WTC11 (cell line): ENCODE data around the gene MORC2. TPM values are rescaled to one million over a fixed set of nuclear protein-coding genes. Genes with fewer than 3 reads are reported as not detected.
A peak's percentile ranks its signal among the peaks of the same experiment; 100 is the strongest.

Experiments used
- ATAC-seq: fragments of 200-7000 bp; cut with Tn5 transposase; 2 replicates; pipeline ENCODE4 v1.10.0; 2021; ENCODE audit warnings: mild to moderate bottlenecking, moderate library complexity
- Bru-seq: library from RNA; stranded (reverse); fragments of 400-500 nt; gene quantifications from one replicate; lab custom pipeline; 2021; lab: Mats Ljungman, UMichigan
- CTCF ChIA-PET: fragments of 300-600 bp; sonication (Branson Sonifier 250); formaldehyde crosslinking; loops from one replicate; lab custom pipeline; 2021; ENCODE audit warnings: antibody characterized with exemption; lab: Charles Lee
- POLR2A ChIA-PET: fragments of 350-600 bp; sonication (Branson Sonifier 250); formaldehyde crosslinking; loops from one replicate; lab custom pipeline; 2021; ENCODE audit warnings: antibody characterized with exemption; lab: Charles Lee
- DNase-seq: peaks from one replicate; pipeline ENCODE4 v3.0.0; 2021; ENCODE audit warnings: low spot score
- H3K27ac Mint-ChIP-seq: 2 replicates; pipeline ENCODE4 v1.8.0; 2021; ENCODE audit warnings: mixed read lengths
- H3K27me3 Mint-ChIP-seq: 2 replicates; pipeline ENCODE4 v1.8.0; 2021; ENCODE audit warnings: low read depth, mild to moderate bottlenecking, moderate library complexity, mixed read lengths
- H3K36me3 Mint-ChIP-seq: 2 replicates; pipeline ENCODE4 v1.8.0; 2021; ENCODE audit warnings: mixed read lengths
- H3K4me1 Mint-ChIP-seq: 2 replicates; pipeline ENCODE4 v1.8.0; 2022; ENCODE audit warnings: mixed read lengths
- H3K4me3 Mint-ChIP-seq: 2 replicates; pipeline ENCODE4 v1.8.0; 2021; ENCODE audit warnings: mild to moderate bottlenecking, moderate library complexity, mixed read lengths
- H3K9me3 Mint-ChIP-seq: 2 replicates; pipeline ENCODE4 v1.8.0; 2021; ENCODE audit warnings: mixed read lengths
- AFF4 ChIP-seq: sonication (generic); formaldehyde crosslinking; IDR thresholded peaks from 2 replicates; pipeline ENCODE4 v1.8.1; 2023; ENCODE audit warnings: mild to moderate bottlenecking, missing genetic modification reagents, borderline replicate concordance
- ATF2 ChIP-seq: sonication (generic); formaldehyde crosslinking; IDR thresholded peaks from 2 replicates; pipeline ENCODE4 v1.8.1; 2022; ENCODE audit warnings: low read depth, missing genetic modification reagents, borderline replicate concordance
- ETV6 ChIP-seq: sonication (generic); formaldehyde crosslinking; IDR thresholded peaks from 2 replicates; pipeline ENCODE4 v1.8.1; 2022; ENCODE audit warnings: mild to moderate bottlenecking, missing genetic modification reagents
- HMGA2 ChIP-seq: fragments of 250-450 bp; sonication (Bioruptor Pico); IDR thresholded peaks from 2 replicates; pipeline ENCODE4 v1.4.0; 2021; ENCODE audit warnings: mild to moderate bottlenecking, moderate library complexity
- MYBL2 ChIP-seq: sonication (generic); formaldehyde crosslinking; IDR thresholded peaks from 2 replicates; pipeline ENCODE4 v1.8.1; 2023; ENCODE audit warnings: mild to moderate bottlenecking, moderate library complexity, missing genetic modification reagents
- NFATC4 ChIP-seq: fragments of 250-450 bp; sonication (Bioruptor Pico); IDR thresholded peaks from 2 replicates; pipeline ENCODE4 v1.9.0; 2021; ENCODE audit warnings: mild to moderate bottlenecking
- NR3C1 ChIP-seq: sonication (generic); formaldehyde crosslinking; conservative IDR thresholded peaks from 2 replicates; pipeline ENCODE4 v1.8.1; 2023; ENCODE audit warnings: low read depth, mild to moderate bottlenecking, missing genetic modification reagents
- PRRX2 ChIP-seq: fragments of 250-450 bp; sonication (Bioruptor Pico); IDR thresholded peaks from 2 replicates; pipeline ENCODE4 v1.8.0; 2021; ENCODE audit warnings: mild to moderate bottlenecking
- SP1 ChIP-seq: sonication (generic); formaldehyde crosslinking; conservative IDR thresholded peaks from 2 replicates; pipeline ENCODE4 v1.8.1; 2022; ENCODE audit warnings: missing genetic modification reagents
- TP53 ChIP-seq: sonication (generic); formaldehyde crosslinking; IDR thresholded peaks from 2 replicates; pipeline ENCODE4 v1.8.1; 2023; ENCODE audit warnings: mild to moderate bottlenecking, missing genetic modification reagents
- ZNF219 ChIP-seq: sonication (generic); formaldehyde crosslinking; IDR thresholded peaks from 2 replicates; pipeline ENCODE4 v1.8.0; 2023; ENCODE audit warnings: missing genetic modification reagents, mild to moderate bottlenecking, borderline replicate concordance
- ZNF396 ChIP-seq: fragments of 250-450 bp; sonication (Bioruptor Pico); IDR thresholded peaks from 2 replicates; pipeline ENCODE4 v1.8.0; 2021; ENCODE audit warnings: mild to moderate bottlenecking, moderate library complexity, borderline replicate concordance
- ZNF416 ChIP-seq: fragments of 250-450 bp; sonication (Bioruptor Pico); IDR thresholded peaks from 2 replicates; pipeline ENCODE4 v1.9.0; 2021; ENCODE audit warnings: mild to moderate bottlenecking, inconsistent platforms
- long read RNA-seq, 3 experiments: library from RNA in 1 of 3; library from capped mRNA in 1 of 3; library from polyadenylated mRNA in 1 of 3; unstranded in 2 of 3; stranded (forward) in 1 of 3; transcript quantifications; one replicate each; pipeline ENCODE4 v2.0.0, GENCODE V29; 2021
- total RNA-seq: library from RNA; stranded (reverse); gene quantifications from 3 replicates; pipeline ENCODE4 v1.2.3, GENCODE V29; 2021
- TF ChIP-seq, protein P1 (sequence below): sonication (generic); formaldehyde crosslinking; IDR thresholded peaks from 2 replicates; pipeline ENCODE4 v1.8.0; 2023; ENCODE audit warnings: missing genetic modification reagents, mild to moderate bottlenecking, borderline replicate concordance
- TF ChIP-seq, protein P2 (sequence below): sonication (generic); formaldehyde crosslinking; IDR thresholded peaks from 2 replicates; pipeline ENCODE4 v1.8.0; 2022; ENCODE audit warnings: mild to moderate bottlenecking, missing genetic modification reagents
- TF ChIP-seq, protein P3 (sequence below): sonication (generic); formaldehyde crosslinking; conservative IDR thresholded peaks from 2 replicates; pipeline ENCODE4 v1.8.1; 2023; ENCODE audit warnings: mild to moderate bottlenecking, low read depth, missing genetic modification reagents, moderate library complexity
- TF ChIP-seq, protein P4 (sequence below): sonication (generic); formaldehyde crosslinking; IDR thresholded peaks from 2 replicates; pipeline ENCODE4 v1.8.1; 2023; ENCODE audit warnings: mild to moderate bottlenecking, moderate library complexity, missing genetic modification reagents

MORC2 gene
- total RNA-seq (49.6 to 62.3 TPM (median 54.3 TPM) in 3 replicates), Bru-seq, nascent RNA (percentile 86 among the genes with signal in this experiment)
- long read RNA-seq, experiment 1, full-length matches to known transcripts = 149 of 272 reads
- long read RNA-seq, experiment 1, partial matches to known transcripts = 72 of 272 reads
- long read RNA-seq, experiment 1, other reads (novel, unspliced or antisense) = 51 of 272 reads
- long read RNA-seq, experiment 2, full-length matches to known transcripts = 6 of 62 reads
- long read RNA-seq, experiment 2, partial matches to known transcripts = 37 of 62 reads
- long read RNA-seq, experiment 2, other reads (novel, unspliced or antisense) = 19 of 62 reads
- long read RNA-seq, experiment 3, partial matches to known transcripts = 4 of 5 reads
- long read RNA-seq, experiment 3, other reads (novel, unspliced or antisense) = 1 of 5 reads

- DNase-seq (peak; percentile 72), ATAC-seq (peak; percentile 67)
- CTCF ChIA-PET = interaction anchor here (0.9 to 4.0 kb wide), 15 partner anchors 12 to 581 kb away, joined by 3 to 73 read pairs (median 4); partner anchors contain the start of genes RNF215, SELENOM and SMTN
- Mint-ChIP-seq H3K4me3 (peak within 1 kb of the TSS; percentile 88), H3K9me3 (peaks cover 3% of the 10 kb centered on the region; the same call in 1 of the 2 replicates), H3K4me1 (peaks cover 62% of the 10 kb centered on the region), H3K27ac (peak within 1 kb of the TSS; percentile 98), H3K27me3 (no peaks in the 10 kb centered on the region), H3K36me3 (peaks cover 46% of the 10 kb centered on the region)
- POLR2A ChIA-PET = interaction anchor here (0.6 to 3.3 kb wide), 16 partner anchors 9 to 378 kb away, joined by 3 to 43 read pairs (median 4); partner anchors contain the start of genes PATZ1, PLA2G3, RNF185 and SMTN
- TF ChIP-seq, protein P1, sequence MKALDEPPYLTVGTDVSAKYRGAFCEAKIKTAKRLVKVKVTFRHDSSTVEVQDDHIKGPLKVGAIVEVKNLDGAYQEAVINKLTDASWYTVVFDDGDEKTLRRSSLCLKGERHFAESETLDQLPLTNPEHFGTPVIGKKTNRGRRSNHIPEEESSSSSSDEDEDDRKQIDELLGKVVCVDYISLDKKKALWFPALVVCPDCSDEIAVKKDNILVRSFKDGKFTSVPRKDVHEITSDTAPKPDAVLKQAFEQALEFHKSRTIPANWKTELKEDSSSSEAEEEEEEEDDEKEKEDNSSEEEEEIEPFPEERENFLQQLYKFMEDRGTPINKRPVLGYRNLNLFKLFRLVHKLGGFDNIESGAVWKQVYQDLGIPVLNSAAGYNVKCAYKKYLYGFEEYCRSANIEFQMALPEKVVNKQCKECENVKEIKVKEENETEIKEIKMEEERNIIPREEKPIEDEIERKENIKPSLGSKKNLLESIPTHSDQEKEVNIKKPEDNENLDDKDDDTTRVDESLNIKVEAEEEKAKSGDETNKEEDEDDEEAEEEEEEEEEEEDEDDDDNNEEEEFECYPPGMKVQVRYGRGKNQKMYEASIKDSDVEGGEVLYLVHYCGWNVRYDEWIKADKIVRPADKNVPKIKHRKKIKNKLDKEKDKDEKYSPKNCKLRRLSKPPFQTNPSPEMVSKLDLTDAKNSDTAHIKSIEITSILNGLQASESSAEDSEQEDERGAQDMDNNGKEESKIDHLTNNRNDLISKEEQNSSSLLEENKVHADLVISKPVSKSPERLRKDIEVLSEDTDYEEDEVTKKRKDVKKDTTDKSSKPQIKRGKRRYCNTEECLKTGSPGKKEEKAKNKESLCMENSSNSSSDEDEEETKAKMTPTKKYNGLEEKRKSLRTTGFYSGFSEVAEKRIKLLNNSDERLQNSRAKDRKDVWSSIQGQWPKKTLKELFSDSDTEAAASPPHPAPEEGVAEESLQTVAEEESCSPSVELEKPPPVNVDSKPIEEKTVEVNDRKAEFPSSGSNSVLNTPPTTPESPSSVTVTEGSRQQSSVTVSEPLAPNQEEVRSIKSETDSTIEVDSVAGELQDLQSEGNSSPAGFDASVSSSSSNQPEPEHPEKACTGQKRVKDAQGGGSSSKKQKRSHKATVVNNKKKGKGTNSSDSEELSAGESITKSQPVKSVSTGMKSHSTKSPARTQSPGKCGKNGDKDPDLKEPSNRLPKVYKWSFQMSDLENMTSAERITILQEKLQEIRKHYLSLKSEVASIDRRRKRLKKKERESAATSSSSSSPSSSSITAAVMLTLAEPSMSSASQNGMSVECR = 0 out of 2 replicates have a peak, but pooled peaks have one; percentile 14
- TF ChIP-seq HMGA2 (CRISPR knock-in tag) = no peak
- TF ChIP-seq, protein P2, sequence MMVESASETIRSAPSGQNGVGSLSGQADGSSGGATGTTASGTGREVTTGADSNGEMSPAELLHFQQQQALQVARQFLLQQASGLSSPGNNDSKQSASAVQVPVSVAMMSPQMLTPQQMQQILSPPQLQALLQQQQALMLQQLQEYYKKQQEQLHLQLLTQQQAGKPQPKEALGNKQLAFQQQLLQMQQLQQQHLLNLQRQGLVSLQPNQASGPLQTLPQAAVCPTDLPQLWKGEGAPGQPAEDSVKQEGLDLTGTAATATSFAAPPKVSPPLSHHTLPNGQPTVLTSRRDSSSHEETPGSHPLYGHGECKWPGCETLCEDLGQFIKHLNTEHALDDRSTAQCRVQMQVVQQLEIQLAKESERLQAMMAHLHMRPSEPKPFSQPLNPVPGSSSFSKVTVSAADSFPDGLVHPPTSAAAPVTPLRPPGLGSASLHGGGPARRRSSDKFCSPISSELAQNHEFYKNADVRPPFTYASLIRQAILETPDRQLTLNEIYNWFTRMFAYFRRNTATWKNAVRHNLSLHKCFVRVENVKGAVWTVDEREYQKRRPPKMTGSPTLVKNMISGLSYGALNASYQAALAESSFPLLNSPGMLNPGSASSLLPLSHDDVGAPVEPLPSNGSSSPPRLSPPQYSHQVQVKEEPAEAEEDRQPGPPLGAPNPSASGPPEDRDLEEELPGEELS (CRISPR knock-in tag) = no peak; the same call in 1 of the 2 replicates
- TF ChIP-seq NR3C1 = no peak
- TF ChIP-seq ZNF219 = peak; percentile 51; the same call in 1 of the 2 replicates
- no peak for TF ChIP-seq AFF4 (CRISPR knock-in tag)
- TF ChIP-seq ATF2 = no peak
- no peak for TF ChIP-seq ZNF396
- no peak; the same call in 1 of the 2 replicates for TF ChIP-seq TP53
- TF ChIP-seq ETV6 (CRISPR knock-in tag) = no peak
- TF ChIP-seq, protein P3, sequence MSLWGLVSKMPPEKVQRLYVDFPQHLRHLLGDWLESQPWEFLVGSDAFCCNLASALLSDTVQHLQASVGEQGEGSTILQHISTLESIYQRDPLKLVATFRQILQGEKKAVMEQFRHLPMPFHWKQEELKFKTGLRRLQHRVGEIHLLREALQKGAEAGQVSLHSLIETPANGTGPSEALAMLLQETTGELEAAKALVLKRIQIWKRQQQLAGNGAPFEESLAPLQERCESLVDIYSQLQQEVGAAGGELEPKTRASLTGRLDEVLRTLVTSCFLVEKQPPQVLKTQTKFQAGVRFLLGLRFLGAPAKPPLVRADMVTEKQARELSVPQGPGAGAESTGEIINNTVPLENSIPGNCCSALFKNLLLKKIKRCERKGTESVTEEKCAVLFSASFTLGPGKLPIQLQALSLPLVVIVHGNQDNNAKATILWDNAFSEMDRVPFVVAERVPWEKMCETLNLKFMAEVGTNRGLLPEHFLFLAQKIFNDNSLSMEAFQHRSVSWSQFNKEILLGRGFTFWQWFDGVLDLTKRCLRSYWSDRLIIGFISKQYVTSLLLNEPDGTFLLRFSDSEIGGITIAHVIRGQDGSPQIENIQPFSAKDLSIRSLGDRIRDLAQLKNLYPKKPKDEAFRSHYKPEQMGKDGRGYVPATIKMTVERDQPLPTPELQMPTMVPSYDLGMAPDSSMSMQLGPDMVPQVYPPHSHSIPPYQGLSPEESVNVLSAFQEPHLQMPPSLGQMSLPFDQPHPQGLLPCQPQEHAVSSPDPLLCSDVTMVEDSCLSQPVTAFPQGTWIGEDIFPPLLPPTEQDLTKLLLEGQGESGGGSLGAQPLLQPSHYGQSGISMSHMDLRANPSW = 0 out of 2 replicates have a peak, but pooled peaks have one; percentile 71
- no peak for TF ChIP-seq ZNF416 (CRISPR knock-in tag)
- TF ChIP-seq MYBL2 (CRISPR knock-in tag) = 0 out of 2 replicates have a peak, but pooled peaks have one; percentile 7
- TF ChIP-seq PRRX2 (CRISPR knock-in tag) = no peak
- TF ChIP-seq NFATC4 (CRISPR knock-in tag) = no peak
- TF ChIP-seq, protein P4, sequence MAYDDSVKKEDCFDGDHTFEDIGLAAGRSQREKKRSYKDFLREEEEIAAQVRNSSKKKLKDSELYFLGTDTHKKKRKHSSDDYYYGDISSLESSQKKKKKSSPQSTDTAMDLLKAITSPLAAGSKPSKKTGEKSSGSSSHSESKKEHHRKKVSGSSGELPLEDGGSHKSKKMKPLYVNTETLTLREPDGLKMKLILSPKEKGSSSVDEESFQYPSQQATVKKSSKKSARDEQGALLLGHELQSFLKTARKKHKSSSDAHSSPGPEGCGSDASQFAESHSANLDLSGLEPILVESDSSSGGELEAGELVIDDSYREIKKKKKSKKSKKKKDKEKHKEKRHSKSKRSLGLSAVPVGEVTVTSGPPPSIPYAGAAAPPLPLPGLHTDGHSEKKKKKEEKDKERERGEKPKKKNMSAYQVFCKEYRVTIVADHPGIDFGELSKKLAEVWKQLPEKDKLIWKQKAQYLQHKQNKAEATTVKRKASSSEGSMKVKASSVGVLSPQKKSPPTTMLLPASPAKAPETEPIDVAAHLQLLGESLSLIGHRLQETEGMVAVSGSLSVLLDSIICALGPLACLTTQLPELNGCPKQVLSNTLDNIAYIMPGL (CRISPR knock-in tag) = no peak
- TF ChIP-seq SP1 (CRISPR knock-in tag) = no peak
Measured at GRCh38 chr22:30968015-30968923, at the start of gene MORC2. Gene MORC2 (minus strand): TSS chr22:30968774. CDS start chr22:30967889, 885 bp downstream.
